Measurements from ENCODE around the gene ERBB2. TPM values are rescaled to one million over a fixed set of nuclear protein-coding genes. Genes with fewer than 3 reads are reported as not detected.

ERBB2 gene
- total and polyA plus RNA-seq, 10 of the 15 experiments (the other 5 are each of a cell fraction or from before 2014, with no cell fraction given) = 0.39 to 7.0 (median 4.3) TPM

- ATAC-seq = no peak
- H3K27me3 ChIP-seq (replicated peaks in 1 of 2; ENCODE audit: control insufficient read depth in 2 of 2, insufficient read depth in 2 of 2, low read length in 1 of 2) = peaks cover 4 to 6% of the 10 kb centered on the region in 2 experiments; a peak in 3 of 4 replicates
- H3K36me3 ChIP-seq (ENCODE audit: control insufficient read depth in 2 of 2, insufficient read depth in 2 of 2, low read length in 1 of 2) = peaks cover 5 to 16% of the 10 kb centered on the region in 2 experiments; a peak in 3 of 4 replicates
- no peaks in the 10 kb centered on the region for H3K4me1 ChIP-seq (ENCODE audit: control insufficient read depth, insufficient read depth, low read length)
- DNase-seq (ENCODE audit: low read depth, low spot score) = no peak
- no peaks in the 10 kb centered on the region for H3K9me3 ChIP-seq (replicated peaks; ENCODE audit: control insufficient read depth, insufficient read depth, low read length)
- H3K9ac ChIP-seq (ENCODE audit: control insufficient read depth, insufficient read depth, low read length) = no peak within 1 kb of the TSS
- 59% methylated on average over 15 of the region's 15 CpGs for WGBS (ENCODE audit: insufficient coverage, insufficient replicate concordance, low lambda C conversion rate, missing lambda C conversion rate)
- no peaks in the 10 kb centered on the region; the same call in 1 of the 2 replicates for H4K20me1 ChIP-seq (ENCODE audit: control insufficient read depth, insufficient read depth)
- BruUV-seq (replicated peaks) = no TSS peak
- ChIA-PET CTCF (interaction anchor here (1.1 to 8.4 kb wide), 3 partner anchors 10 to 30 kb away, joined by 5 to 64 read pairs (median 10); no protein-coding TSS in a partner anchor), POLR2A (interaction anchor here (1.0 kb wide), 1 partner anchor 23 kb away, joined by 3 read pairs; the partner anchor contains the start of gene PGAP3), RAD21 (ENCODE audit: unreplicated experiment) (no interaction called here), SMC1A (ENCODE audit: uncharacterized antibody, unreplicated experiment) (no interaction called here)
- in situ Hi-C loops (cut with MboI) = no loop called here
- H2AFZ ChIP-seq (ENCODE audit: control insufficient read depth, low read depth, low read length) = no peak within 1 kb of the TSS
- no peak within 1 kb of the TSS for H3K4me3 ChIP-seq
- no peak for FAIRE-seq
- no peak within 1 kb of the TSS for H3K4me2 ChIP-seq (ENCODE audit: control insufficient read depth, insufficient read depth)
- H3K79me2 ChIP-seq (ENCODE audit: control insufficient read depth, insufficient read depth, low read length) = no peaks in the 10 kb centered on the region
- H3K27ac ChIP-seq (ENCODE audit: control insufficient read depth, insufficient read depth) = no peak within 1 kb of the TSS
- TF ChIP-seq ASH2L (IDR thresholded peaks at IDR 0.05; ENCODE audit: borderline replicate concordance, low read depth) (no peak), POLR2A (IDR thresholded peaks at IDR 0.05; ENCODE audit: low read depth, low read length) (0 out of 2 replicates have a peak, but pooled peaks have one; percentile 18)
- intact Hi-C loops (cut with micrococcal nuclease; ENCODE audit: unreplicated experiment) = no loop called here
These were observed 35.0 kb upstream of the ERBB2 start, which contains the start of gene TCAP for GRCh38 chr17:39664581-39665561. TSS of gene TCAP (plus strand) at chr17:39665349. CDS start at chr17:39665360, 11 bp downstream.

GRCh38 chr17:39665642-39666224 lies 34.1 kb upstream of the ERBB2 start:
- WGBS (ENCODE audit: insufficient coverage, insufficient replicate concordance, low lambda C conversion rate, missing lambda C conversion rate) = 52% methylated on average over 17 of the region's 17 CpGs
- Histone ChIP-seq H3K9ac (ENCODE audit: control insufficient read depth, insufficient read depth, low read length) (no peak overlapping the region), H3K4me1 (ENCODE audit: control insufficient read depth, insufficient read depth, low read length) (no peaks in the 10 kb centered on the region), H3K36me3 (ENCODE audit: control insufficient read depth in 2 of 2, insufficient read depth in 2 of 2, low read length in 1 of 2) (peaks cover 0 to 11% of the 10 kb centered on the region in 2 experiments; a peak in 3 of 4 replicates), H3K4me2 (ENCODE audit: control insufficient read depth, insufficient read depth) (no peak overlapping the region), H3K4me3 (no peak overlapping the region), H3K27ac (ENCODE audit: control insufficient read depth, insufficient read depth) (no peak overlapping the region), H2AFZ (ENCODE audit: control insufficient read depth, low read depth, low read length) (no peak overlapping the region), H3K27me3 (replicated peaks in 1 of 2; ENCODE audit: control insufficient read depth in 2 of 2, insufficient read depth in 2 of 2, low read length in 1 of 2) (peaks cover 4 to 6% of the 10 kb centered on the region in 2 experiments; a peak in 3 of 4 replicates), H3K79me2 (ENCODE audit: control insufficient read depth, insufficient read depth, low read length) (no peaks in the 10 kb centered on the region), H3K9me3 (replicated peaks; ENCODE audit: control insufficient read depth, insufficient read depth, low read length) (no peaks in the 10 kb centered on the region), H4K20me1 (ENCODE audit: control insufficient read depth, insufficient read depth) (no peaks in the 10 kb centered on the region; the same call in 1 of the 2 replicates)
- POLR2A ChIA-PET = interaction anchor here (1.0 kb wide), 1 partner anchor 22 kb away, joined by 3 read pairs; the partner anchor contains the start of gene PGAP3
- BruUV-seq (replicated peaks) = no TSS peak
- intact Hi-C loops (cut with micrococcal nuclease; ENCODE audit: unreplicated experiment) (no loop called here), in situ Hi-C loops (cut with MboI) (no loop called here)
- CTCF ChIA-PET = interaction anchor here (1.1 to 8.4 kb wide), 4 partner anchors 12 to 38 kb away, joined by 3 to 64 read pairs (median 4); no protein-coding TSS in a partner anchor
- FAIRE-seq (no peak), DNase-seq (ENCODE audit: low read depth, low spot score) (no peak), ATAC-seq (peak; percentile 40)
- 0 out of 6 replicates have a peak, but pooled peaks of 1 of the 3 experiments have one; percentile 7 for TF ChIP-seq CTCF (IDR thresholded peaks at IDR 0.05 in 2 of 3, conservative IDR thresholded peaks at IDR 0.05 in 1 of 3; ENCODE audit: control insufficient read depth in 2 of 3, extremely low read depth in 1 of 3, insufficient read depth in 1 of 3, low read depth in 3 of 3, low read length in 3 of 3)
- TF ChIP-seq TCF3 (IDR thresholded peaks at IDR 0.05; ENCODE audit: borderline replicate concordance, insufficient read depth, low read depth, low read length) = no peak
- no peak for TF ChIP-seq EZH2 (IDR thresholded peaks at IDR 0.05; ENCODE audit: borderline replicate concordance, control insufficient read depth, low read depth, low read length)
- TF ChIP-seq NBN (IDR thresholded peaks at IDR 0.05) = no peak
- RAD21 ChIA-PET (ENCODE audit: unreplicated experiment) = no interaction called here
- SMC1A ChIA-PET (ENCODE audit: uncharacterized antibody, unreplicated experiment) = no interaction called here
